Measurements from ENCODE around the gene LDLRAD4. TPM values are rescaled to one million over a fixed set of nuclear protein-coding genes. Genes with fewer than 3 reads are reported as not detected.

Gene LDLRAD4
- total and polyA plus RNA-seq, 9 of the 15 experiments (the other 6 are each of a cell fraction or from before 2014, with no cell fraction given) = 0.01 TPM; not detected in 8

DNA sequence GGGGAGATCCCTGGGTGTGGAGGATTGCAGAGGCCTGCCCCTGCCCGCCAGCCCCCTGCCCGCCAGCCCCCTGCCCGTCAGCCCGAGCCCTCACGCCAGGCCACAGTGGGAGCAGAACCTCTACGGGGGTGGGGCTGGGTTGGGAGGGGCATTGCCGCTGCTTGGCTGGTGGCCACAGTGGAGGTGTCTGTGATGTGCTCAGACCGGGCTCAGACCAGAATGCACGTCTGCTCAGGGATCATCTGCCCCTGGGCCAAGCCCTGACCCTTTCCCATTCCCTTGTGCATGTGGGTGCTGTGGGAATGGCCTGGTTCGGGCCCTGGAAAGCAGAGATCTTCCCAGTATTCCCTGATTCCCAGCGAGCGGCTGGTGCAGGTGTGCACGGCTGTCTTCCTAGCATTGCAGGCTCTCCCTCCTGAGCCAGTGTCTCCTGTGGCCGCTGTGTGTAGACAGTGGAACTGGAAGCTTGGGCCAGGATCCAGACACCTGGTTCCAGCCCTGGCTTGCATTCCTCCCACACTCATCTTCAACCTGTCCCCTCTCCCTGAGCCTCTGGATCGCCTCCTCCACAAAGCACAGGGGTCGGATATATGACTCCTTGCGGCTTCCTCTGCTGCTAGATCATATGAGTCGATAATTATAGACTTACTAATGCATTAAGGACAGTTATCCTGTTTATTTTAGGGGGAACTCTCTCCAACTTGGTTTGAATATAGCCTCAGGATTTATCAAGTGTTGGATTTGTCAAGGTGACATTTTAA, 161.6 kb downstream of the LDLRAD4 start:
- Histone ChIP-seq H3K27me3 (ENCODE audit: control insufficient read depth in 2 of 2, insufficient read depth in 2 of 2, low read length in 2 of 2) (peaks cover 16 to 45% of the 10 kb centered on the region in 2 experiments), H3K79me2 (ENCODE audit: control insufficient read depth, insufficient read depth, low read length) (no peaks in the 10 kb centered on the region), H3K9ac (ENCODE audit: insufficient read depth in 1 of 2, low read depth in 2 of 2, low read length in 2 of 2) (no peak overlapping the region), H2AFZ (ENCODE audit: low read depth, low read length) (no peak overlapping the region), H3K4me3 (no peak overlapping the region), H3K4me2 (ENCODE audit: insufficient read depth, low read length) (no peak overlapping the region), H3K9me1 (ENCODE audit: control insufficient read depth, insufficient read depth, low read length) (no peaks in the 10 kb centered on the region), H3K27ac (ENCODE audit: extremely low read depth, low read depth, low read length) (no peak overlapping the region), H3K36me3 (ENCODE audit: control insufficient read depth, insufficient read depth, low read length) (no peaks in the 10 kb centered on the region), H4K20me1 (replicated peaks; ENCODE audit: control insufficient read depth, insufficient read depth, low read length) (no peaks in the 10 kb centered on the region; the same call in 1 of the 2 replicates), H3K4me1 (replicated peaks in 1 of 2; ENCODE audit: control insufficient read depth in 2 of 2, insufficient read depth in 2 of 2, low read length in 2 of 2) (no peaks in the 10 kb centered on the region), H3K9me3 (replicated peaks; ENCODE audit: control insufficient read depth, insufficient read depth, low read depth, low read length) (no peaks in the 10 kb centered on the region)
- DNase-seq (ENCODE audit: extremely low read depth in 1 of 4, low spot score in 3 of 4) (no peak), ATAC-seq (no peak), FAIRE-seq (no peak)
- ChIA-PET CTCF (ENCODE audit: low intra/inter-chr PET ratio) (no interaction called here), POLR2A (interaction anchor here (0.7 to 0.9 kb wide), 2 partner anchors 9 to 36 kb away, joined by 3 to 4 read pairs; no protein-coding TSS in a partner anchor)
- no TSS peak for BruUV-seq (replicated peaks)
- intact Hi-C loops (cut with micrococcal nuclease) = no loop called here
- WGBS (ENCODE audit: insufficient coverage, low coverage, missing lambda C conversion rate) = 1% methylated on average over 15 of the region's 18 CpGs
- no peak for TF ChIP-seq RBM17 (IDR thresholded peaks at IDR 0.05; ENCODE audit: borderline replicate concordance, low read depth, low read length)
- TF ChIP-seq KHSRP (IDR thresholded peaks at IDR 0.05) = no peak
- TF ChIP-seq CEBPG (CRISPR knock-in tag; IDR thresholded peaks at IDR 0.05) = no peak
- TF ChIP-seq CEBPG (tag; conservative IDR thresholded peaks at IDR 0.05 in 1 of 2, IDR thresholded peaks at IDR 0.05 in 1 of 2) = no peak
- no peak for TF ChIP-seq LCOR (CRISPR knock-in tag; IDR thresholded peaks at IDR 0.05)
- no peak for TF ChIP-seq KAT2B (IDR thresholded peaks at IDR 0.05; ENCODE audit: low read depth, low read length)
- no peak for TF ChIP-seq CAMTA2 (CRISPR knock-in tag; conservative IDR thresholded peaks at IDR 0.05)
- no peak for TF ChIP-seq HIVEP1 (CRISPR knock-in tag; IDR thresholded peaks at IDR 0.05)
- TF ChIP-seq, protein P1, sequence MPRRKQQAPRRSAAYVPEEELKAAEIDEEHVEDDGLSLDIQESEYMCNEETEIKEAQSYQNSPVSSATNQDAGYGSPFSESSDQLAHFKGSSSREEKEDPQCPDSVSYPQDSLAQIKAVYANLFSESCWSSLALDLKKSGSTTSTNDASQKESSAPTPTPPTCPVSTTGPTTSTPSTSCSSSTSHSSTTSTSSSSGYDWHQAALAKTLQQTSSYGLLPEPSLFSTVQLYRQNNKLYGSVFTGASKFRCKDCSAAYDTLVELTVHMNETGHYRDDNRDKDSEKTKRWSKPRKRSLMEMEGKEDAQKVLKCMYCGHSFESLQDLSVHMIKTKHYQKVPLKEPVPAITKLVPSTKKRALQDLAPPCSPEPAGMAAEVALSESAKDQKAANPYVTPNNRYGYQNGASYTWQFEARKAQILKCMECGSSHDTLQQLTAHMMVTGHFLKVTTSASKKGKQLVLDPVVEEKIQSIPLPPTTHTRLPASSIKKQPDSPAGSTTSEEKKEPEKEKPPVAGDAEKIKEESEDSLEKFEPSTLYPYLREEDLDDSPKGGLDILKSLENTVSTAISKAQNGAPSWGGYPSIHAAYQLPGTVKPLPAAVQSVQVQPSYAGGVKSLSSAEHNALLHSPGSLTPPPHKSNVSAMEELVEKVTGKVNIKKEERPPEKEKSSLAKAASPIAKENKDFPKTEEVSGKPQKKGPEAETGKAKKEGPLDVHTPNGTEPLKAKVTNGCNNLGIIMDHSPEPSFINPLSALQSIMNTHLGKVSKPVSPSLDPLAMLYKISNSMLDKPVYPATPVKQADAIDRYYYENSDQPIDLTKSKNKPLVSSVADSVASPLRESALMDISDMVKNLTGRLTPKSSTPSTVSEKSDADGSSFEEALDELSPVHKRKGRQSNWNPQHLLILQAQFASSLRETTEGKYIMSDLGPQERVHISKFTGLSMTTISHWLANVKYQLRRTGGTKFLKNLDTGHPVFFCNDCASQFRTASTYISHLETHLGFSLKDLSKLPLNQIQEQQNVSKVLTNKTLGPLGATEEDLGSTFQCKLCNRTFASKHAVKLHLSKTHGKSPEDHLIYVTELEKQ (CRISPR knock-in tag; IDR thresholded peaks at IDR 0.05) = no peak
- TF ChIP-seq, protein P2, sequence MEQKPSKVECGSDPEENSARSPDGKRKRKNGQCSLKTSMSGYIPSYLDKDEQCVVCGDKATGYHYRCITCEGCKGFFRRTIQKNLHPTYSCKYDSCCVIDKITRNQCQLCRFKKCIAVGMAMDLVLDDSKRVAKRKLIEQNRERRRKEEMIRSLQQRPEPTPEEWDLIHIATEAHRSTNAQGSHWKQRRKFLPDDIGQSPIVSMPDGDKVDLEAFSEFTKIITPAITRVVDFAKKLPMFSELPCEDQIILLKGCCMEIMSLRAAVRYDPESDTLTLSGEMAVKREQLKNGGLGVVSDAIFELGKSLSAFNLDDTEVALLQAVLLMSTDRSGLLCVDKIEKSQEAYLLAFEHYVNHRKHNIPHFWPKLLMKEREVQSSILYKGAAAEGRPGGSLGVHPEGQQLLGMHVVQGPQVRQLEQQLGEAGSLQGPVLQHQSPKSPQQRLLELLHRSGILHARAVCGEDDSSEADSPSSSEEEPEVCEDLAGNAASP (IDR thresholded peaks at IDR 0.05) = no peak
- TF ChIP-seq, protein P3, sequence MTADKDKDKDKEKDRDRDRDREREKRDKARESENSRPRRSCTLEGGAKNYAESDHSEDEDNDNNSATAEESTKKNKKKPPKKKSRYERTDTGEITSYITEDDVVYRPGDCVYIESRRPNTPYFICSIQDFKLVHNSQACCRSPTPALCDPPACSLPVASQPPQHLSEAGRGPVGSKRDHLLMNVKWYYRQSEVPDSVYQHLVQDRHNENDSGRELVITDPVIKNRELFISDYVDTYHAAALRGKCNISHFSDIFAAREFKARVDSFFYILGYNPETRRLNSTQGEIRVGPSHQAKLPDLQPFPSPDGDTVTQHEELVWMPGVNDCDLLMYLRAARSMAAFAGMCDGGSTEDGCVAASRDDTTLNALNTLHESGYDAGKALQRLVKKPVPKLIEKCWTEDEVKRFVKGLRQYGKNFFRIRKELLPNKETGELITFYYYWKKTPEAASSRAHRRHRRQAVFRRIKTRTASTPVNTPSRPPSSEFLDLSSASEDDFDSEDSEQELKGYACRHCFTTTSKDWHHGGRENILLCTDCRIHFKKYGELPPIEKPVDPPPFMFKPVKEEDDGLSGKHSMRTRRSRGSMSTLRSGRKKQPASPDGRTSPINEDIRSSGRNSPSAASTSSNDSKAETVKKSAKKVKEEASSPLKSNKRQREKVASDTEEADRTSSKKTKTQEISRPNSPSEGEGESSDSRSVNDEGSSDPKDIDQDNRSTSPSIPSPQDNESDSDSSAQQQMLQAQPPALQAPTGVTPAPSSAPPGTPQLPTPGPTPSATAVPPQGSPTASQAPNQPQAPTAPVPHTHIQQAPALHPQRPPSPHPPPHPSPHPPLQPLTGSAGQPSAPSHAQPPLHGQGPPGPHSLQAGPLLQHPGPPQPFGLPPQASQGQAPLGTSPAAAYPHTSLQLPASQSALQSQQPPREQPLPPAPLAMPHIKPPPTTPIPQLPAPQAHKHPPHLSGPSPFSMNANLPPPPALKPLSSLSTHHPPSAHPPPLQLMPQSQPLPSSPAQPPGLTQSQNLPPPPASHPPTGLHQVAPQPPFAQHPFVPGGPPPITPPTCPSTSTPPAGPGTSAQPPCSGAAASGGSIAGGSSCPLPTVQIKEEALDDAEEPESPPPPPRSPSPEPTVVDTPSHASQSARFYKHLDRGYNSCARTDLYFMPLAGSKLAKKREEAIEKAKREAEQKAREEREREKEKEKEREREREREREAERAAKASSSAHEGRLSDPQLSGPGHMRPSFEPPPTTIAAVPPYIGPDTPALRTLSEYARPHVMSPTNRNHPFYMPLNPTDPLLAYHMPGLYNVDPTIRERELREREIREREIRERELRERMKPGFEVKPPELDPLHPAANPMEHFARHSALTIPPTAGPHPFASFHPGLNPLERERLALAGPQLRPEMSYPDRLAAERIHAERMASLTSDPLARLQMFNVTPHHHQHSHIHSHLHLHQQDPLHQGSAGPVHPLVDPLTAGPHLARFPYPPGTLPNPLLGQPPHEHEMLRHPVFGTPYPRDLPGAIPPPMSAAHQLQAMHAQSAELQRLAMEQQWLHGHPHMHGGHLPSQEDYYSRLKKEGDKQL (CRISPR knock-in tag; IDR thresholded peaks at IDR 0.05; ENCODE audit: borderline replicate concordance) = no peak
- TF ChIP-seq FOXA1 (IDR thresholded peaks at IDR 0.05; ENCODE audit: borderline replicate concordance) = no peak
- in situ Hi-C loops (cut with MboI) = no loop called here

All from K562 (cell line).